HepG2 (cell line): ENCODE results near the gene SLC27A1. TPM values are rescaled to one million over a fixed set of nuclear protein-coding genes. Genes with fewer than 3 reads are reported as not detected.

ENCODE experiments used
- ATF2 ChIP-seq: sonication (generic); formaldehyde crosslinking; IDR thresholded peaks from 2 replicates; pipeline ENCODE4 v1.4.0; 2020; ENCODE audit warnings: missing genetic modification reagents
- CENPBD1 ChIP-seq: sonication (generic); formaldehyde crosslinking; IDR thresholded peaks from 2 replicates; pipeline ENCODE4 v1.8.0; 2022; ENCODE audit warnings: missing genetic modification reagents, low read depth, mild to moderate bottlenecking, borderline replicate concordance
- ETV6 ChIP-seq: sonication (generic); formaldehyde crosslinking; conservative IDR thresholded peaks from 2 replicates; pipeline ENCODE4 v1.4.0; 2020; ENCODE audit warnings: missing genetic modification reagents
- GPBP1L1 ChIP-seq: sonication (generic); formaldehyde crosslinking; IDR thresholded peaks from 2 replicates; pipeline ENCODE4 v1.5.0; 2020; ENCODE audit warnings: mild to moderate bottlenecking, missing genetic modification reagents
- HOXA3 ChIP-seq: sonication (generic); formaldehyde crosslinking; IDR thresholded peaks from 2 replicates; pipeline ENCODE4 v1.5.0; 2020; ENCODE audit warnings: missing genetic modification reagents
- JARID2 ChIP-seq: sonication (generic); formaldehyde crosslinking; IDR thresholded peaks from 2 replicates; pipeline ENCODE4 v1.8.1; 2023; ENCODE audit warnings: missing genetic modification reagents, inconsistent platforms; ENCODE audit not compliant: insufficient replicate concordance
- SALL2 ChIP-seq: sonication (generic); formaldehyde crosslinking; IDR thresholded peaks from 2 replicates; pipeline ENCODE4 v1.8.1; 2023; ENCODE audit warnings: mild to moderate bottlenecking, missing genetic modification reagents, inconsistent platforms
- SP4 ChIP-seq: sonication (generic); formaldehyde crosslinking; IDR thresholded peaks from 2 replicates; pipeline ENCODE4 v1.8.1; 2023; ENCODE audit warnings: mild to moderate bottlenecking, missing genetic modification reagents
- ZNF432 ChIP-seq: sonication (generic); formaldehyde crosslinking; IDR thresholded peaks from 2 replicates; pipeline ENCODE4 v1.5.0; 2020; ENCODE audit warnings: missing genetic modification reagents, mild to moderate bottlenecking, borderline replicate concordance
- ZNF615 ChIP-seq: sonication (generic); formaldehyde crosslinking; IDR thresholded peaks from 2 replicates; pipeline ENCODE4 v1.5.0; 2020; ENCODE audit warnings: mild to moderate bottlenecking, missing genetic modification reagents, borderline replicate concordance
- ZNF788 ChIP-seq: sonication (generic); formaldehyde crosslinking; IDR thresholded peaks from 2 replicates; pipeline ENCODE4 v1.5.0; 2020; ENCODE audit warnings: mild to moderate bottlenecking, missing genetic modification reagents, borderline replicate concordance
- ZNF883 ChIP-seq: sonication (generic); formaldehyde crosslinking; IDR thresholded peaks from 2 replicates; pipeline ENCODE4 v1.5.1; 2020; ENCODE audit warnings: mild to moderate bottlenecking, missing genetic modification reagents; ENCODE audit errors: not compliant biosample characterization
- polyA plus RNA-seq, 8 experiments: library from polyadenylated mRNA; depleted of rRNA in 3 of 8; stranded (reverse) in 7 of 8; unstranded in 1 of 8; fragments of >200 nt; fragmentation: Illumina TruSeq in 4 of 8; extraction: Trizol in 4 of 8; gene quantifications; 2 replicates each; pipeline versions ENCODE4 v1.2.1 to v1.2.3, GENCODE V29; 2011 to 2016; ENCODE audit warnings: low read depth in 4 of 8, missing spikeins in 1 of 8, mixed read lengths in 1 of 8; ENCODE audit not compliant: insufficient read depth in 1 of 8
- total RNA-seq, 5 experiments: library from RNA; depleted of rRNA; stranded (reverse); fragments of >200 nt; fragmentation: Illumina TruSeq; extraction: Trizol; gene quantifications; 2 replicates each; pipeline ENCODE4 v1.2.3, GENCODE V29; 2016; ENCODE audit warnings: low read depth in 1 of 5
- TF ChIP-seq, protein P1 (sequence below): sonication (generic); formaldehyde crosslinking; IDR thresholded peaks from 2 replicates; pipeline ENCODE4 v1.5.1; 2020; ENCODE audit warnings: mild to moderate bottlenecking, moderate library complexity, missing genetic modification reagents
- TF ChIP-seq, protein P2 (sequence below): sonication (generic); formaldehyde crosslinking; IDR thresholded peaks from 2 replicates; pipeline ENCODE4 v1.8.0; 2022; ENCODE audit warnings: mild to moderate bottlenecking, missing genetic modification reagents
- TF ChIP-seq, protein P3 (sequence below): conservative IDR thresholded peaks from 2 replicates; pipeline ENCODE4 v1.6.1; 2018; ENCODE audit warnings: missing genetic modification reagents
- TF ChIP-seq, protein P4 (sequence below): IDR thresholded peaks from 2 replicates; pipeline ENCODE4 v1.6.1; 2016; ENCODE audit warnings: low read depth, control low read depth

SLC27A1 gene
- total and polyA plus RNA-seq, 2 of the 13 experiments (the other 11 are each of a cell fraction or from before 2014, with no cell fraction given) = 4.1 to 8.8 TPM

GRCh38 chr19:17496337-17496997, 26.1 kb downstream of the SLC27A1 start (continued):
- TF ChIP-seq ATF2 (CRISPR knock-in tag) (peak; percentile 25; the same call in 1 of the 2 replicates), JARID2 (CRISPR knock-in tag) (no peak), ETV6 (CRISPR knock-in tag) (no peak), SP4 (no peak), ZNF432 (CRISPR knock-in tag) (no peak), ZNF788 (CRISPR knock-in tag) (peak; percentile 49; the same call in 1 of the 2 replicates), ZNF883 (CRISPR knock-in tag) (no peak), HOXA3 (peak; percentile 72), GPBP1L1 (CRISPR knock-in tag) (no peak), CENPBD1 (CRISPR knock-in tag) (no peak), SALL2 (peak; percentile 57; the same call in 1 of the 2 replicates), ZNF615 (no peak)
- TF ChIP-seq, protein P1, sequence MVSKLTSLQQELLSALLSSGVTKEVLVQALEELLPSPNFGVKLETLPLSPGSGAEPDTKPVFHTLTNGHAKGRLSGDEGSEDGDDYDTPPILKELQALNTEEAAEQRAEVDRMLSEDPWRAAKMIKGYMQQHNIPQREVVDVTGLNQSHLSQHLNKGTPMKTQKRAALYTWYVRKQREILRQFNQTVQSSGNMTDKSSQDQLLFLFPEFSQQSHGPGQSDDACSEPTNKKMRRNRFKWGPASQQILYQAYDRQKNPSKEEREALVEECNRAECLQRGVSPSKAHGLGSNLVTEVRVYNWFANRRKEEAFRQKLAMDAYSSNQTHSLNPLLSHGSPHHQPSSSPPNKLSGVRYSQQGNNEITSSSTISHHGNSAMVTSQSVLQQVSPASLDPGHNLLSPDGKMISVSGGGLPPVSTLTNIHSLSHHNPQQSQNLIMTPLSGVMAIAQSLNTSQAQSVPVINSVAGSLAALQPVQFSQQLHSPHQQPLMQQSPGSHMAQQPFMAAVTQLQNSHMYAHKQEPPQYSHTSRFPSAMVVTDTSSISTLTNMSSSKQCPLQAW (CRISPR knock-in tag) = no peak
- TF ChIP-seq, protein P2, sequence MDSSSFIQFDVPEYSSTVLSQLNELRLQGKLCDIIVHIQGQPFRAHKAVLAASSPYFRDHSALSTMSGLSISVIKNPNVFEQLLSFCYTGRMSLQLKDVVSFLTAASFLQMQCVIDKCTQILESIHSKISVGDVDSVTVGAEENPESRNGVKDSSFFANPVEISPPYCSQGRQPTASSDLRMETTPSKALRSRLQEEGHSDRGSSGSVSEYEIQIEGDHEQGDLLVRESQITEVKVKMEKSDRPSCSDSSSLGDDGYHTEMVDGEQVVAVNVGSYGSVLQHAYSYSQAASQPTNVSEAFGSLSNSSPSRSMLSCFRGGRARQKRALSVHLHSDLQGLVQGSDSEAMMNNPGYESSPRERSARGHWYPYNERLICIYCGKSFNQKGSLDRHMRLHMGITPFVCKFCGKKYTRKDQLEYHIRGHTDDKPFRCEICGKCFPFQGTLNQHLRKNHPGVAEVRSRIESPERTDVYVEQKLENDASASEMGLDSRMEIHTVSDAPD = no peak
- TF ChIP-seq, protein P3, sequence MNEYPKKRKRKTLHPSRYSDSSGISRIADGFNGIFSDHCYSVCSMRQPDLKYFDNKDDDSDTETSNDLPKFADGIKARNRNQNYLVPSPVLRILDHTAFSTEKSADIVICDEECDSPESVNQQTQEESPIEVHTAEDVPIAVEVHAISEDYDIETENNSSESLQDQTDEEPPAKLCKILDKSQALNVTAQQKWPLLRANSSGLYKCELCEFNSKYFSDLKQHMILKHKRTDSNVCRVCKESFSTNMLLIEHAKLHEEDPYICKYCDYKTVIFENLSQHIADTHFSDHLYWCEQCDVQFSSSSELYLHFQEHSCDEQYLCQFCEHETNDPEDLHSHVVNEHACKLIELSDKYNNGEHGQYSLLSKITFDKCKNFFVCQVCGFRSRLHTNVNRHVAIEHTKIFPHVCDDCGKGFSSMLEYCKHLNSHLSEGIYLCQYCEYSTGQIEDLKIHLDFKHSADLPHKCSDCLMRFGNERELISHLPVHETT (CRISPR knock-in tag) = no peak
- TF ChIP-seq, protein P4, sequence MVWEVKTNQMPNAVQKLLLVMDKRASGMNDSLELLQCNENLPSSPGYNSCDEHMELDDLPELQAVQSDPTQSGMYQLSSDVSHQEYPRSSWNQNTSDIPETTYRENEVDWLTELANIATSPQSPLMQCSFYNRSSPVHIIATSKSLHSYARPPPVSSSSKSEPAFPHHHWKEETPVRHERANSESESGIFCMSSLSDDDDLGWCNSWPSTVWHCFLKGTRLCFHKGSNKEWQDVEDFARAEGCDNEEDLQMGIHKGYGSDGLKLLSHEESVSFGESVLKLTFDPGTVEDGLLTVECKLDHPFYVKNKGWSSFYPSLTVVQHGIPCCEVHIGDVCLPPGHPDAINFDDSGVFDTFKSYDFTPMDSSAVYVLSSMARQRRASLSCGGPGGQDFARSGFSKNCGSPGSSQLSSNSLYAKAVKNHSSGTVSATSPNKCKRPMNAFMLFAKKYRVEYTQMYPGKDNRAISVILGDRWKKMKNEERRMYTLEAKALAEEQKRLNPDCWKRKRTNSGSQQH (CRISPR knock-in tag) = no peak; the same call in 1 of the 2 replicates
